GM12878 (cell line): Measurements from ENCODE around the gene TRIM4. TPM values are rescaled to one million over a fixed set of nuclear protein-coding genes. Genes with fewer than 3 reads are reported as not detected.

Experiments
- ATAC-seq: fragments of 200-7000 bp; cut with Tn5 transposase; 3 replicates; pipeline ENCODE4 v1.9.1; 2020; ENCODE audit warnings: mild to moderate bottlenecking, moderate library complexity
- BruUV-seq: library from RNA; stranded (reverse); fragments of 400-500 nt; replicated peaks from 2 replicates; lab custom pipeline; 2021; lab: Mats Ljungman, UMichigan
- CTCF ChIA-PET: fragments of 300-600 bp; sonication (Branson Sonifier 250); formaldehyde crosslinking; extraction: SDS; loops from one replicate; lab custom pipeline; 2021; ENCODE audit warnings: inconsistent platforms; lab: Yijun Ruan, JAX
- POLR2A ChIA-PET: fragments of 350-600 bp; formaldehyde crosslinking; extraction: SDS; loops from one replicate; lab custom pipeline; 2021; ENCODE audit warnings: inconsistent platforms; lab: Charles Lee
- RAD21 ChIA-PET: fragments of 300-600 bp; sonication (Branson Sonifier 250); formaldehyde crosslinking; loops from one replicate; lab custom pipeline; 2023; ENCODE audit warnings: antibody characterized with exemption; ENCODE audit not compliant: unreplicated experiment; lab: Charles Lee
- SMC1A ChIA-PET: fragments of 300-600 bp; sonication (Branson Sonifier 250); formaldehyde crosslinking; loops from one replicate; lab custom pipeline; 2023; ENCODE audit not compliant: unreplicated experiment, uncharacterized antibody; lab: Charles Lee
- DNase-seq: peaks from one replicate; pipeline ENCODE4 v3.0.0-alpha.2; 2011; ENCODE audit warnings: low read depth, low spot score
- FAIRE-seq: peaks from 3 replicates; lab custom pipeline; 2011; peaks lifted over from hg19 to GRCh38; lab: Jason Lieb, UNC
- H2AFZ ChIP-seq: 2 replicates; pipeline ENCODE4 v1.6.0; 2011; ENCODE audit warnings: low read depth, low read length, control low read depth; ENCODE audit not compliant: control insufficient read depth
- H3K27ac ChIP-seq: 2 replicates; pipeline ENCODE4 v1.5.1; 2011; ENCODE audit warnings: control low read depth; ENCODE audit not compliant: control insufficient read depth, insufficient read depth
- H3K27me3 ChIP-seq, 2 experiments: replicated peaks in 1 of 2; 2 replicates each; pipeline versions ENCODE4 v1.6.0 to v1.6.1; 2011; ENCODE audit warnings: low read length in 1 of 2; ENCODE audit not compliant: control insufficient read depth in 2 of 2, insufficient read depth in 2 of 2
- H3K36me3 ChIP-seq, 2 experiments: 2 replicates each; pipeline ENCODE4 v1.5.1; 2011; ENCODE audit warnings: low read length in 1 of 2; ENCODE audit not compliant: control insufficient read depth in 2 of 2, insufficient read depth in 2 of 2
- H3K4me1 ChIP-seq: 2 replicates; pipeline ENCODE4 v1.6.1; 2011; ENCODE audit warnings: mild to moderate bottlenecking, low read length, moderate library complexity, mixed read lengths; ENCODE audit not compliant: control insufficient read depth, insufficient read depth
- H3K4me2 ChIP-seq: 2 replicates; pipeline ENCODE4 v1.6.0; 2011; ENCODE audit warnings: control low read depth; ENCODE audit not compliant: control insufficient read depth, insufficient read depth
- H3K4me3 ChIP-seq: fragments of 200-600 bp; sonication (generic); 2 replicates; pipeline ENCODE4 v1.5.1; 2016
- H3K79me2 ChIP-seq: 2 replicates; pipeline ENCODE4 v1.6.0; 2011; ENCODE audit warnings: low read length; ENCODE audit not compliant: control insufficient read depth, insufficient read depth
- H3K9ac ChIP-seq: 2 replicates; pipeline ENCODE4 v1.8.0; 2011; ENCODE audit warnings: low read length, control low read depth, mixed read lengths; ENCODE audit not compliant: control insufficient read depth, insufficient read depth
- H3K9me3 ChIP-seq: replicated peaks from 3 replicates; pipeline ENCODE4 v1.5.1; 2011; ENCODE audit warnings: mild to moderate bottlenecking, low read length; ENCODE audit not compliant: control insufficient read depth, insufficient read depth
- H4K20me1 ChIP-seq: 2 replicates; pipeline ENCODE4 v1.6.0; 2011; ENCODE audit not compliant: control insufficient read depth, insufficient read depth
- BCLAF1 ChIP-seq: fragments of 450-650 bp; IDR thresholded peaks from 2 replicates; pipeline ENCODE4 v1.6.1; 2017; ENCODE audit warnings: antibody characterized with exemption, mild to moderate bottlenecking, moderate library complexity
- BMI1 ChIP-seq: fragments of 450-650 bp; IDR thresholded peaks from 2 replicates; pipeline ENCODE4 v1.6.1; 2016; ENCODE audit warnings: mild to moderate bottlenecking, moderate library complexity, borderline replicate concordance
- CEBPB ChIP-seq, 2 experiments: fragments of 150-350 bp in 1 of 2; IDR thresholded peaks; 2 replicates each; pipeline ENCODE4 v1.6.1; 2012 to 2014; ENCODE audit warnings: low read depth in 2 of 2, low read length in 2 of 2, borderline replicate concordance in 1 of 2, inconsistent platforms in 1 of 2
- NKRF ChIP-seq: fragments of 450-650 bp; conservative IDR thresholded peaks from 2 replicates; pipeline ENCODE4 v1.6.1; 2017; ENCODE audit warnings: mild to moderate bottlenecking, moderate library complexity
- PAX5 ChIP-seq: IDR thresholded peaks from 2 replicates; pipeline ENCODE4 v1.6.1; 2011; ENCODE audit warnings: low read depth, low read length, borderline replicate concordance
- SIN3A ChIP-seq: IDR thresholded peaks from 2 replicates; pipeline ENCODE4 v1.6.1; 2012; ENCODE audit warnings: low read depth, low read length, improper control_type of control experiment
- YY1 ChIP-seq: IDR thresholded peaks from 2 replicates; pipeline ENCODE4 v1.6.1; 2011; ENCODE audit warnings: low read depth, mild to moderate bottlenecking, low read length
- ZBTB11 ChIP-seq: fragments of 450-650 bp; formaldehyde crosslinking; IDR thresholded peaks from 2 replicates; pipeline ENCODE4 v1.5.0; 2022; ENCODE audit warnings: mild to moderate bottlenecking, missing genetic modification characterization
- ZNF687 ChIP-seq: fragments of 450-650 bp; IDR thresholded peaks from 2 replicates; pipeline ENCODE4 v1.6.1; 2017; ENCODE audit warnings: mild to moderate bottlenecking, moderate library complexity
- WGBS: methylation state at CpG from one replicate; pipeline ENCODE4 v1.1.6; 2016; ENCODE audit warnings: low lambda C conversion rate; ENCODE audit not compliant: insufficient replicate concordance, insufficient coverage; ENCODE audit errors: missing lambda C conversion rate; 5-methylcytosine and 5-hydroxymethylcytosine counted together
- in situ Hi-C: fragments of 300-500 bp; cut with MboI; formaldehyde crosslinking; loops from 9 replicates; pipeline ENCODE4 v1.14.3; 2018; ENCODE audit warnings: mixed read lengths
- intact Hi-C: fragments of 100-400 bp; cut with micrococcal nuclease; formaldehyde crosslinking; loops from one replicate; pipeline ENCODE4 v1.14.2; 2022; ENCODE audit not compliant: unreplicated experiment
- polyA plus RNA-seq, 11 experiments: library from polyadenylated mRNA; depleted of rRNA in 4 of 11; unstranded in 6 of 11; stranded (reverse) in 5 of 11; fragments of >200 nt; fragmentation: Nextera tagmentation in 4 of 11; fragmentation: Illumina TruSeq in 1 of 11; extraction: Ambion mirVana in 4 of 11; extraction: Trizol in 1 of 11; gene quantifications; 1 replicate in 1 of 11; 2 replicates in 10 of 11; pipeline versions ENCODE4 v1.2.1 to v1.2.3, GENCODE V29; 2011 to 2016; ENCODE audit warnings: inconsistent platforms in 2 of 11, missing spikeins in 2 of 11, low read depth in 1 of 11
- total RNA-seq, 4 experiments: library from RNA; depleted of rRNA in 3 of 4; stranded (reverse); fragments of >200 nt in 3 of 4; fragmentation: Illumina TruSeq in 1 of 4; extraction: Trizol in 1 of 4; gene quantifications; 2 replicates each; pipeline versions ENCODE4 v1.2.1 to v1.2.3, GENCODE V29; 2013 to 2021

TRIM4 gene
- total and polyA plus RNA-seq, 10 of the 15 experiments (the other 5 are each of a cell fraction or from before 2014, with no cell fraction given): 4.8 to 21.8 (median 17.9) TPM

- no peaks in the 10 kb centered on the region for H3K36me3 ChIP-seq
- ATAC-seq (no peak), FAIRE-seq (no peak), DNase-seq (no peak)
- H3K9ac ChIP-seq: no peak overlapping the region
- H3K4me3 ChIP-seq: no peak overlapping the region
- H4K20me1 ChIP-seq: no peaks in the 10 kb centered on the region
- WGBS: 20% methylated on average over 14 of the region's 14 CpGs
- SMC1A ChIA-PET: no interaction called here
- in situ Hi-C loops (no loop called here), intact Hi-C loops (no loop called here)
- RAD21 ChIA-PET: no interaction called here
- peak overlapping the region; percentile 0; the same call in 1 of the 2 replicates for H2AFZ ChIP-seq
- H3K4me2 ChIP-seq: no peak overlapping the region
- no TSS peak for BruUV-seq
- H3K4me1 ChIP-seq: no peaks in the 10 kb centered on the region
- H3K27ac ChIP-seq: no peak overlapping the region
- POLR2A ChIA-PET: interaction anchor here (0.5 kb wide), 1 partner anchor 1353 kb away, joined by 4 read pairs; no protein-coding TSS in a partner anchor
- CTCF ChIA-PET: interaction anchor here (0.6 to 1.1 kb wide), 6 partner anchors 30 to 645 kb away, joined by 3 read pairs; no protein-coding TSS in a partner anchor
- no peaks in the 10 kb centered on the region for H3K27me3 ChIP-seq
- no peaks in the 10 kb centered on the region for H3K79me2 ChIP-seq
- H3K9me3 ChIP-seq: peaks cover 4% of the 10 kb centered on the region; the same call in 2 of the 3 replicates
- TF ChIP-seq BCLAF1 (no peak), NKRF (no peak), YY1 (no peak), SIN3A (no peak), ZBTB11 (no peak), PAX5 (no peak), CEBPB (IDR thresholded peaks at IDR 0.05; ENCODE audit: borderline replicate concordance in 1 of 2, low read depth in 2 of 2, low read length in 2 of 2) (no peak), ZNF687 (no peak), BMI1 (no peak)
These were observed 24.5 kb upstream of the TRIM4 start for GRCh38 chr7:99943641-99944496.
